H7 (cell line): ENCODE data around the gene TADA2A. TPM values are rescaled to one million over a fixed set of nuclear protein-coding genes. Genes with fewer than 3 reads are reported as not detected.

Experiments
- total RNA-seq: library from RNA; depleted of rRNA; stranded (reverse); fragments of >200 nt; shearing (Covaris generic); gene quantifications from 2 replicates; pipeline ENCODE4 v1.2.3, GENCODE V29; 2014; rRNA removed

The TADA2A gene
- total RNA-seq, 1 experiment from 2014 or later: 12.5 TPM

Other genes starting within 250 kb of the TADA2A start
- gene C17orf78, start 30.9 kb upstream of the TADA2A start, total RNA-seq: not detected in 2 replicates
- gene ACACA, start 50 bp upstream of the TADA2A start, total RNA-seq: 31.6 and 55.4 TPM in 2 replicates
- 30.7 and 31.9 TPM in 2 replicates for gene DUSP14, start 83.0 kb downstream of the TADA2A start, total RNA-seq
- 7.7 and 8.2 TPM in 2 replicates for gene SYNRG, start 202.5 kb downstream of the TADA2A start, total RNA-seq
- gene DDX52, start 236.6 kb downstream of the TADA2A start, total RNA-seq: 23.6 and 30.8 TPM in 2 replicates